Esophagus muscularis mucosa (tissue), 3 donors: ENCODE measurements around the gene NEU4.

Source experiments
- POLR2A ChIP-seq: fragments of 450-650 bp; IDR thresholded peaks from one replicate; pipeline ENCODE4 v1.6.1; 2017; ENCODE audit warnings: antibody characterized with exemption, moderate library complexity, mild to moderate bottlenecking, low read depth
- TF ChIP-seq, protein P1 (sequence below), 3 experiments: fragments of 200-600 bp in 2 of 3; fragments of 450-650 bp in 1 of 3; sonication (generic) in 2 of 3; IDR thresholded peaks; one replicate each; pipeline ENCODE4 v1.5.1; 2017 to 2019; ENCODE audit warnings: antibody characterized with exemption in 3 of 3, mild to moderate bottlenecking in 2 of 3, moderate library complexity in 1 of 3

DNA sequence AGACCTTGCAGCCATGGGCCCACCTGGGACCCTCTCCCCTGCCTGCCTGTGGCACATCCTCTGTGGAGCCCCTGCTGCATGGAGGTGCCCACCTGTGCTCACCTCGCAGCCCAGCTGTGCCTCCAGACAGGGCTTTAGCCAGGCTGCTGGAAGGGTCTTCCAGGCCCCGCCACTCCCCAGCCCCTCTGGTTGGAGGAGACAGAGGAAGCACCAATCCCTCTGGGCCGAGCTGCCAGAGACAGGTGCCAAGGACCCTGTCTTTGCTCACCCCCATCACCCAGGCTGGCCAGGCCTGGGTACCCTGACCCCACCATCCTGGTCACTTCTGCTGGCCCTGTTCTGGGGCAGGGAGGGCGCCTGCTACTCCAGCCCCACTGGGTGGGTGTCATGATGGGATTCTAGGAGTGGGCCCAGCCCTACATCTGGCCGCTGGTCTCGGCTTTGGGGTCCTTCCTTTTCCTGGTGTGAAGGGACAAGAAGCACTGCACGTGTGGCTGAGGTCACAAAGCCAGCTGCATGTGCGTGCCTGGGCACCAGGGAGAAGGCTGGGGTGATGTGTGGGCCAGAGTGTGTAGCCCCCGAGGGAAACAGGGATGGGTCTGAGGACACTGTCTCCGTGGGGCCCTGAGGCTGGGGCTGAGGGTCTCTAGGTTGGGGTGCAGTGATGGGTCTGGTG is 9.3 kb upstream of the NEU4 start:
- TF ChIP-seq, protein P1, sequence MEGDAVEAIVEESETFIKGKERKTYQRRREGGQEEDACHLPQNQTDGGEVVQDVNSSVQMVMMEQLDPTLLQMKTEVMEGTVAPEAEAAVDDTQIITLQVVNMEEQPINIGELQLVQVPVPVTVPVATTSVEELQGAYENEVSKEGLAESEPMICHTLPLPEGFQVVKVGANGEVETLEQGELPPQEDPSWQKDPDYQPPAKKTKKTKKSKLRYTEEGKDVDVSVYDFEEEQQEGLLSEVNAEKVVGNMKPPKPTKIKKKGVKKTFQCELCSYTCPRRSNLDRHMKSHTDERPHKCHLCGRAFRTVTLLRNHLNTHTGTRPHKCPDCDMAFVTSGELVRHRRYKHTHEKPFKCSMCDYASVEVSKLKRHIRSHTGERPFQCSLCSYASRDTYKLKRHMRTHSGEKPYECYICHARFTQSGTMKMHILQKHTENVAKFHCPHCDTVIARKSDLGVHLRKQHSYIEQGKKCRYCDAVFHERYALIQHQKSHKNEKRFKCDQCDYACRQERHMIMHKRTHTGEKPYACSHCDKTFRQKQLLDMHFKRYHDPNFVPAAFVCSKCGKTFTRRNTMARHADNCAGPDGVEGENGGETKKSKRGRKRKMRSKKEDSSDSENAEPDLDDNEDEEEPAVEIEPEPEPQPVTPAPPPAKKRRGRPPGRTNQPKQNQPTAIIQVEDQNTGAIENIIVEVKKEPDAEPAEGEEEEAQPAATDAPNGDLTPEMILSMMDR (IDR thresholded peaks at IDR 0.05): no peak
- TF ChIP-seq POLR2A: no peak
